AG04449 (cell line): ENCODE results near the gene SLU7.

Experiments
- CTCF ChIA-PET: fragments of 350-600 bp; formaldehyde crosslinking; extraction: SDS; loops from one replicate; lab custom pipeline; 2021; ENCODE audit warnings: antibody characterized with exemption; lab: Yijun Ruan, JAX
- POLR2A ChIA-PET: fragments of 400-600, 350-600 bp; formaldehyde crosslinking; extraction: SDS; loops from one replicate; lab custom pipeline; 2020; ENCODE audit warnings: antibody characterized with exemption, inconsistent platforms; lab: Yijun Ruan, JAX
- DNase-seq: peaks from one replicate; pipeline ENCODE4 v3.0.0-alpha.2; 2010; ENCODE audit warnings: low read depth, low spot score
- H3K4me3 ChIP-seq: 2 replicates; pipeline ENCODE4 v1.5.1; 2011; ENCODE audit warnings: low read depth, mild to moderate bottlenecking, control low read depth, low read length
- TF ChIP-seq, protein P1 (sequence below): IDR thresholded peaks from one replicate; pipeline ENCODE4 v1.5.1; 2011; ENCODE audit warnings: mild to moderate bottlenecking, moderate library complexity, low read length, control low read depth, inconsistent platforms; ENCODE audit not compliant: insufficient read depth; ENCODE audit errors: missing control alignments

The SLU7 gene

DNA sequence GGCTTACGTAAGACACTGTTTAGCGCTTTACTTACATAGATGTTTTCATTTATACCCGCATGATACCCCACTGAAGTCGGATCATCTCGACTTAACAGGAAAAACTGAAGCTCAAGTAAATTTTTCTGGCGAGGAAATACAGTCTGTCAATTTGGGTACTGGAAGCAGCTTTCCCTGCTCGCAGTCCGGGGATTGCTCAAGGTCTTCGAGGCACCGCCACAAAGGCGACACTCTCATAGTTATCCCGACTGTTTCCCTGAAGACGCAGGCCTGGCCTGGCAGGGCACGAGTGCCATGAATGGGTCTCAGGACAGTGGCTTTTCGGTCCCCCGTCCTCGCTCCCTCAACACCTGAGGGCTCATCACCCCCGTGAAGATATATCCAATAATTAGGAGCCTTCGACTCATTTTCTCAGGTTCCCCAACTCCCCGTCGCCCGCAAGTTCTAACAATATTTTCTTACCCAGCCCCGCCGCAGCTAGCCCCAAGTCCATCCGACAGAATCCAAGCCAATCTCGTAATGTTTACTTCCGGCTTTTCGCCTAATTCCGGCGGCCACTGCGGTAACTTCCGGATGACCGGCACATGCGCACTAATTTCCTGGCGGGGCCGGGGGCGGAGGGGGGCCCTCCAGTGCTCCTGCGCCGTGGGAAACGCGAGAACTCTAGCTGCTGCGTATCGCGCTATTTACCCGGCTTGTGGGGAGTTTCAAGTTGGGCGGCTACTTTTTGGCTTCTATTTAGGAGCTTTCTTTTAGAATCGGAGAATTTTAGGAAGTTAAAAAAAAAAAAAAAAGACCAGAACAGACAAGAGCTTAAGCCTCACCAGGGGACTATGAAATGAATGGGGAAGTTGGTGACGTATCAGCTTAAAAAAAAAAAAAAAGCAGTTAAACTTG, at the start of gene SLU7:
SLU7 (minus strand) TSS at position 521 of the 897 bp plus-strand sequence. CDS start 3,787 bp downstream, outside the sequence.
- CTCF ChIA-PET = interaction anchor here (0.5 to 3.5 kb wide), 7 partner anchors 10 to 419 kb away, joined by 3 to 23 read pairs (median 4); no protein-coding TSS in a partner anchor

DNA sequence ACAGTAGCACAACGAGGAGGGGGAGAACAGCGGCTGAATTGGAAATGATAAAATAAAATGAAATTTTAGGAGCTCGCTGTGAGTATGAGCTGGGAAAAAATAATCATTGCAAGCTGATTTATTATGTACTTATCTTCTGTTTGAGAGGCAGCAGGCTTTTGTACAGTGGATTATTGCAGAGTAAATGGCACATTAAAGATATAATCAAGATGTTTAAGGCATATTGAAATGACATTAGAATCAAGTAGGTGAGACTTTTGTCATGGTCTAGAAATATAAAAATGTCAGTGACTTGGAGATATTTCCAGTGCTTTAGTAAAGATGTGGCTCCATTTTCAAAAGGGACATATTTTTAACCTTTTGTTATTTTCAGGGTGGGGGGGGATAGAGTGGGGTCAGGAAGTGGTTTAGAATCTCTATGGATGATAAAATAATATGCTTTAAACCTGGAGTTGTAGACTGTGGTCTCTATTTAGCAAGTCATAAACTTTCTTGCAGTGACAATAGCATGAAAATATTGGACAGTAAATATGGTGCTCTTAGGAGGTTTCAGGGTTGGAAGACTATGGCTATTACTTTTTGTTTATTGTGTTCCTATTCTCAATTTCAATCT, 49.6 kb upstream of the SLU7 start:
- POLR2A ChIA-PET = no interaction called here
- CTCF ChIA-PET = interaction anchor here (6.1 kb wide), 1 partner anchor 29 kb away, joined by 52 read pairs; no protein-coding TSS in a partner anchor
- no peak overlapping the region for H3K4me3 ChIP-seq
- no peak for DNase-seq
- TF ChIP-seq, protein P1, sequence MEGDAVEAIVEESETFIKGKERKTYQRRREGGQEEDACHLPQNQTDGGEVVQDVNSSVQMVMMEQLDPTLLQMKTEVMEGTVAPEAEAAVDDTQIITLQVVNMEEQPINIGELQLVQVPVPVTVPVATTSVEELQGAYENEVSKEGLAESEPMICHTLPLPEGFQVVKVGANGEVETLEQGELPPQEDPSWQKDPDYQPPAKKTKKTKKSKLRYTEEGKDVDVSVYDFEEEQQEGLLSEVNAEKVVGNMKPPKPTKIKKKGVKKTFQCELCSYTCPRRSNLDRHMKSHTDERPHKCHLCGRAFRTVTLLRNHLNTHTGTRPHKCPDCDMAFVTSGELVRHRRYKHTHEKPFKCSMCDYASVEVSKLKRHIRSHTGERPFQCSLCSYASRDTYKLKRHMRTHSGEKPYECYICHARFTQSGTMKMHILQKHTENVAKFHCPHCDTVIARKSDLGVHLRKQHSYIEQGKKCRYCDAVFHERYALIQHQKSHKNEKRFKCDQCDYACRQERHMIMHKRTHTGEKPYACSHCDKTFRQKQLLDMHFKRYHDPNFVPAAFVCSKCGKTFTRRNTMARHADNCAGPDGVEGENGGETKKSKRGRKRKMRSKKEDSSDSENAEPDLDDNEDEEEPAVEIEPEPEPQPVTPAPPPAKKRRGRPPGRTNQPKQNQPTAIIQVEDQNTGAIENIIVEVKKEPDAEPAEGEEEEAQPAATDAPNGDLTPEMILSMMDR = no peak

More for the DNA sequence above, at the start of gene SLU7:
- TF ChIP-seq, protein P1 = no peak
- DNase-seq = peak; percentile 79
- POLR2A ChIA-PET = interaction anchor here (0.7 to 1.2 kb wide), 3 partner anchors 16 to 399 kb away, joined by 3 to 5 read pairs (median 4); no protein-coding TSS in a partner anchor
- peak within 1 kb of the TSS; percentile 97 for H3K4me3 ChIP-seq

DNA sequence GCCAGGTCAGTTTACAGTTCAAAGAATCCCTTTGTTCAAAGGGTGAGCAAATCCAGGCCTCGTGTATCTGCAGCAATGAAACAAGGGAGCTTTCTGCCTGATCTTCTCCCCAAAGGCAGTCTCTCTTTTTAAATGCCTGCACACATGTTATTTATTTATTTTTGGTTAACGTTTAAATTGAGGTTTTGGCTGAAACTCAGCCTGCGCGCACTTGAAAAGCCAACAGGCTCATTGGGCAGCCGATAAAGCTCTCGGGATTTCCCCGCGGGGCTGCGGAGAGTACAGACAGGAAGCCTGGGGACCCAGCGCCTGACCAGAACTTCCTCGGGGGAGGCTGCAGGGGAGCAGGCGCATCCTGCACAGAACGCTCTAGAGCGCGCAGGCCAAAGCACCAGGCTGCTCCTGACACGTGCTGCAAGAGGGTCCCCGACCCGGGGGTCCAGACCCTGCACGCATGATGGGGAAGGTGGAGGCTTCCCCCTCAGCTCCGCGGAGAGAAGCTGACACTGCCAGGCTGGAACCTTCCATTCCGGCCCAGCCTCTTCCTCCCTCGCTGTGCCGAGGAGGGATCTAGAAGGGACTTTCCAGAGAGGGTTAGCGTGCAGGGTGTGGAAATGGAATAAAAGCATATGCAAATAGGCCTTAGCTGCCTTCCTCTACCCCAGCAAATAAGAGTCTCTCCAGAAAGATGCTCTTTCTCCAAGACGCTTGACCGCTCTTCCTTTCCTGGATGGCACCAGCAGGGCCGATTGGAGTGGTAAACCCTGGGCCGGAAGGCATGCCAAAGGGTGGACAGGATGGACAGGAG, 48.9 kb upstream of the SLU7 start:
- H3K4me3 ChIP-seq = peak overlapping the region; percentile 13
- CTCF ChIA-PET = interaction anchor here (1.4 to 6.1 kb wide), 2 partner anchors 9 to 29 kb away, joined by 3 to 52 read pairs; no protein-coding TSS in a partner anchor

DNA sequence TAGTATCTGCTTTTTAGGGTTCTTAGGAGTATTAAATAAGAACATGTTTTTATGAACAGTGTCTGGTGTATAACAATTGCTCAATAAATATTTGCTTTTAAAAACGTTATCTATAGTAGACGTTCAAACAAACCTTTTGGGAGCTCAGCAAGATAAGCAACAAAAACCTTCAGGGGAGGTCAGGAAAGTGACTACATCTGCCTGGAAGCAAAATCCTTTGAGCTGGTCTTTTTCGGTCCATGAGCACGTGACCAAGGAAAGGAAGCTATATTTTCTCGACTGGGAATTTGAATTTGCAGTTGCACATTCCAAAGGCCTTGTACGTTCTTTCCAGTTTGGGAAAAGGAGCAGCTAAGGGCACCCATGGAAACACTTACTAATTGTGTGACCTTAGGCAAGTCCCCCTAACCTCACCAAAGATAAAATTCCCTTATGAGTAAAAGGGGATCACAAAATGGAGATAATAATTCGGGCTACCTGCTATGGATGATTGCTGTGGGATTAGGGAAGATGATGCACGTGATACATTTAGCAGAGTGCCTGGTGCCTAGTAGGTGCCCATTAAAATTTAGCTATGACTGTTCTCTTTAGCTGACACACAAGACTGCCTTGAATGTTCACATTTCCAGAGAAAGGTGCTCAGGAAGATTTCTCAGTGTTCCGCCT, 48.1 kb upstream of the SLU7 start:
- ChIA-PET CTCF (interaction anchor here (1.4 to 6.1 kb wide), 2 partner anchors 9 to 28 kb away, joined by 3 to 52 read pairs; no protein-coding TSS in a partner anchor), POLR2A (no interaction called here)
- TF ChIP-seq, protein P1 = no peak
- no peak for DNase-seq
- no peak overlapping the region for H3K4me3 ChIP-seq

More for the DNA sequence above, 48.9 kb upstream of the SLU7 start:
- TF ChIP-seq, protein P1 = no peak
- POLR2A ChIA-PET = no interaction called here
- DNase-seq = no peak

DNA sequence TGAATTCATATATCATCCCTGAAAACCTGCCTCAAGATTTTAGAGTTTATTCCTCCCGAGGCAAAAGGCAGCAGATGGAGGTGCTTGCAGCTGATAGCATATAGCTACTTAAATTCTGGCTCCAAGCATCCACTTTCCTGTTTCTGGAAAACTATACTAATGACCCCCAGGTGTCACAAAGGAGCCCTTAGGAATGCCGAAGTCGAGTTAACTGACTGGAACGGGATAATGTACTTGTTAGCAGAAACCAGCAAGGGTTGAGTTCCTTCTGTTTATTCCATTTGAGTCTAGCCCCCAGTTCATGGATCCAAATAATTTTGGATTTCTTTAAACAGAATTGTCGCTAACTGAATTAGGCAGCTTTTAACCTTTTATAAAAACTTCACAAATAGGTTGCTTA, 47.2 kb upstream of the SLU7 start:
- TF ChIP-seq, protein P1 = no peak
- no peak overlapping the region for H3K4me3 ChIP-seq
- CTCF ChIA-PET = interaction anchor here (2.2 to 6.1 kb wide), 2 partner anchors 13 to 27 kb away, joined by 8 to 52 read pairs; no protein-coding TSS in a partner anchor
- POLR2A ChIA-PET = no interaction called here
- no peak for DNase-seq
